Measurements from ENCODE around the gene HDGFL2. TPM values are rescaled to one million over a fixed set of nuclear protein-coding genes. Genes with fewer than 3 reads are reported as not detected.

HDGFL2 gene
- total and polyA plus RNA-seq, 10 of the 15 experiments (the other 5 are each of a cell fraction or from before 2014, with no cell fraction given) = 0.16 to 56.9 (median 25.3) TPM

DNA sequence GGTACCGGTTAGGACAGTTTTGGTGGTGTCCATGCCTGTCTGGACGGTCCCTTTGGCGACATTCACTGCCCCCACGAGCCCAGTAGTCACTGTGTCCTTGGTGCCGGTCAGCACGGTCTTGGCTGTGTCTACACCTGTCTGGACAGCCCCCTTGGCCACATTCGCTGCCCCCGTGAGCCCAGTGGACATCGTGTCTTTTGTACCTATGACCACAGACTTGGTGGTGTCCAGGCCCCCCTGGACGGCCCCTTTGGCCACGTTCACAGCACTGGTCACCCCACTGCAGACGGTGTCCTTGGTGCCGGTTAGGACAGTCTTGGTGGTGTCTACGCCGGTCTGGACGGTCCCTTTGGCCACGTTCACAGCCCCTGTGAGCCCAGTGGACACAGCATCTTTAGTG is 40.0 kb downstream of the HDGFL2 start (continued):
- TF ChIP-seq RFX5 (IDR thresholded peaks at IDR 0.05; ENCODE audit: low read depth, low read length) (no peak), SREBF1 (IDR thresholded peaks at IDR 0.05; ENCODE audit: low read length) (no peak)

DNA sequence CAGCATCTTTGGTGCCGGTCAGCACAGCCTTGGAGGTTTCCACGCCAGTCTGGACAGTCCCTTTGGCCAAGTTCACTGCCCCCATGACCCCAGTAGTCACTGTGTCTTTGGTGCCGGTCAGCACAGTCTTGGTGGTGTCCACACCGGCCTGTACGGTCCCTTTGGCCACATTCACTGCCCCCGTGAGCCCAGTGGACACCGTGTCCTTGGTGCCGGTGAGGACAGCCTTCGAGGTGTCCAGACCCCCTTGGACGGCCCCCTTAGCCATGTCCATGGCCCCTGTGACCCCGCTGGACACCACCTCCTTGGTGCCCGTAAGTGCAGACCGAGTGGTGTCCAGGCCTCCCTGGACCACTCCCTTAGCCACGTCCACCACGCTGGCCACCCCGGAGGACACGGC is 41.2 kb downstream of the HDGFL2 start:
- ChIA-PET SMC1A (ENCODE audit: uncharacterized antibody, unreplicated experiment) (no interaction called here), CTCF (no interaction called here), POLR2A (no interaction called here), RAD21 (ENCODE audit: unreplicated experiment) (no interaction called here)
- Histone ChIP-seq H3K4me1 (ENCODE audit: control insufficient read depth, insufficient read depth, low read length) (no peaks in the 10 kb centered on the region), H3K4me3 (no peak overlapping the region), H2AFZ (ENCODE audit: control insufficient read depth, low read depth, low read length) (no peak overlapping the region), H3K27ac (ENCODE audit: control insufficient read depth, insufficient read depth) (no peak overlapping the region), H3K27me3 (replicated peaks in 1 of 2; ENCODE audit: control insufficient read depth in 2 of 2, insufficient read depth in 2 of 2, low read length in 1 of 2) (no peaks in the 10 kb centered on the region), H3K9ac (ENCODE audit: control insufficient read depth, insufficient read depth, low read length) (no peak overlapping the region), H3K36me3 (ENCODE audit: control insufficient read depth in 2 of 2, insufficient read depth in 2 of 2, low read length in 1 of 2) (no peaks in the 10 kb centered on the region), H3K79me2 (ENCODE audit: control insufficient read depth, insufficient read depth, low read length) (no peaks in the 10 kb centered on the region), H4K20me1 (ENCODE audit: control insufficient read depth, insufficient read depth) (no peaks in the 10 kb centered on the region), H3K9me3 (replicated peaks; ENCODE audit: control insufficient read depth, insufficient read depth, low read length) (no peaks in the 10 kb centered on the region), H3K4me2 (ENCODE audit: control insufficient read depth, insufficient read depth) (no peak overlapping the region)
- FAIRE-seq (no peak), ATAC-seq (no peak), DNase-seq (ENCODE audit: low read depth, low spot score) (no peak)
- in situ Hi-C loops (cut with MboI) (no loop called here), intact Hi-C loops (cut with micrococcal nuclease; ENCODE audit: unreplicated experiment) (no loop called here)
- BruUV-seq (replicated peaks) = no TSS peak
- 85% methylated on average over 17 of the region's 17 CpGs for WGBS (ENCODE audit: insufficient coverage, insufficient replicate concordance, low lambda C conversion rate, missing lambda C conversion rate)
- TF ChIP-seq, protein P1, sequence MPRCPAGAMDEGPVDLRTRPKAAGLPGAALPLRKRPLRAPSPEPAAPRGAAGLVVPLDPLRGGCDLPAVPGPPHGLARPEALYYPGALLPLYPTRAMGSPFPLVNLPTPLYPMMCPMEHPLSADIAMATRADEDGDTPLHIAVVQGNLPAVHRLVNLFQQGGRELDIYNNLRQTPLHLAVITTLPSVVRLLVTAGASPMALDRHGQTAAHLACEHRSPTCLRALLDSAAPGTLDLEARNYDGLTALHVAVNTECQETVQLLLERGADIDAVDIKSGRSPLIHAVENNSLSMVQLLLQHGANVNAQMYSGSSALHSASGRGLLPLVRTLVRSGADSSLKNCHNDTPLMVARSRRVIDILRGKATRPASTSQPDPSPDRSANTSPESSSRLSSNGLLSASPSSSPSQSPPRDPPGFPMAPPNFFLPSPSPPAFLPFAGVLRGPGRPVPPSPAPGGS (IDR thresholded peaks at IDR 0.05; ENCODE audit: borderline replicate concordance, insufficient read depth, low read depth, low read length, poor library complexity, severe bottlenecking) = no peak

DNA sequence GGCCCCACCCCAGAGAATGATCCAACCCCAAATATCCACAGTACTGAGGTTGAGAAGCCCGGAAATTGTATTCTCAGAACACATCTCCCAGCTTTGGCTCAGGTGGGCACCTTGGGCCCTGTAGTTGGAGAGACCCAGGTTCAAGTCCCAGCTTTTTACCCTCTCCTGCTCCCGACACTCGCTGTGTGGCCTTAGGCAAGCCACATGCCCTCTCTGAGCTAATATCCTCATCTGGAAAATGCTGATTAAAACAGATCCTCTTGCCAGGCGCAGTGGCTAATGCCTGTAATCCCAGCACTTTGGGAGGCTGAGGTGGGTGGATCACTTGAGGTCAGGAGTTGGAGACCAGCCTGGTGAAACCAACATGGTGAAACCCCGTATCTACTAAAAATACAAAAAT is 43.6 kb downstream of the HDGFL2 start:
- no peak overlapping the region for H3K4me3 ChIP-seq
- no peak overlapping the region for H2AFZ ChIP-seq (ENCODE audit: control insufficient read depth, low read depth, low read length)
- intact Hi-C loops (cut with micrococcal nuclease; ENCODE audit: unreplicated experiment) = no loop called here
- no peaks in the 10 kb centered on the region for H3K9me3 ChIP-seq (replicated peaks; ENCODE audit: control insufficient read depth, insufficient read depth, low read length)
- H3K27ac ChIP-seq (ENCODE audit: control insufficient read depth, insufficient read depth) = no peak overlapping the region
- H4K20me1 ChIP-seq (ENCODE audit: control insufficient read depth, insufficient read depth) = no peaks in the 10 kb centered on the region
- DNase-seq (ENCODE audit: low read depth, low spot score) (no peak), FAIRE-seq (no peak), ATAC-seq (no peak)
- ChIA-PET CTCF (interaction anchor here (0.8 to 1.4 kb wide), 3 partner anchors 8 to 21 kb away, joined by 3 to 5 read pairs (median 3); no protein-coding TSS in a partner anchor), SMC1A (ENCODE audit: uncharacterized antibody, unreplicated experiment) (no interaction called here), RAD21 (ENCODE audit: unreplicated experiment) (no interaction called here), POLR2A (no interaction called here)
- no peaks in the 10 kb centered on the region for H3K27me3 ChIP-seq (replicated peaks in 1 of 2; ENCODE audit: control insufficient read depth in 2 of 2, insufficient read depth in 2 of 2, low read length in 1 of 2)
- H3K4me1 ChIP-seq (ENCODE audit: control insufficient read depth, insufficient read depth, low read length) = no peaks in the 10 kb centered on the region
- in situ Hi-C loops (cut with MboI) = no loop called here
- H3K4me2 ChIP-seq (ENCODE audit: control insufficient read depth, insufficient read depth) = no peak overlapping the region
- no peaks in the 10 kb centered on the region for H3K36me3 ChIP-seq (ENCODE audit: control insufficient read depth in 2 of 2, insufficient read depth in 2 of 2, low read length in 1 of 2)
- WGBS (ENCODE audit: insufficient coverage, insufficient replicate concordance, low lambda C conversion rate, missing lambda C conversion rate) = 53% methylated on average over 5 of the region's 5 CpGs
- BruUV-seq (replicated peaks) = no TSS peak
- no peak overlapping the region for H3K9ac ChIP-seq (ENCODE audit: control insufficient read depth, insufficient read depth, low read length)
- no peaks in the 10 kb centered on the region for H3K79me2 ChIP-seq (ENCODE audit: control insufficient read depth, insufficient read depth, low read length)
- TF ChIP-seq, protein P2, sequence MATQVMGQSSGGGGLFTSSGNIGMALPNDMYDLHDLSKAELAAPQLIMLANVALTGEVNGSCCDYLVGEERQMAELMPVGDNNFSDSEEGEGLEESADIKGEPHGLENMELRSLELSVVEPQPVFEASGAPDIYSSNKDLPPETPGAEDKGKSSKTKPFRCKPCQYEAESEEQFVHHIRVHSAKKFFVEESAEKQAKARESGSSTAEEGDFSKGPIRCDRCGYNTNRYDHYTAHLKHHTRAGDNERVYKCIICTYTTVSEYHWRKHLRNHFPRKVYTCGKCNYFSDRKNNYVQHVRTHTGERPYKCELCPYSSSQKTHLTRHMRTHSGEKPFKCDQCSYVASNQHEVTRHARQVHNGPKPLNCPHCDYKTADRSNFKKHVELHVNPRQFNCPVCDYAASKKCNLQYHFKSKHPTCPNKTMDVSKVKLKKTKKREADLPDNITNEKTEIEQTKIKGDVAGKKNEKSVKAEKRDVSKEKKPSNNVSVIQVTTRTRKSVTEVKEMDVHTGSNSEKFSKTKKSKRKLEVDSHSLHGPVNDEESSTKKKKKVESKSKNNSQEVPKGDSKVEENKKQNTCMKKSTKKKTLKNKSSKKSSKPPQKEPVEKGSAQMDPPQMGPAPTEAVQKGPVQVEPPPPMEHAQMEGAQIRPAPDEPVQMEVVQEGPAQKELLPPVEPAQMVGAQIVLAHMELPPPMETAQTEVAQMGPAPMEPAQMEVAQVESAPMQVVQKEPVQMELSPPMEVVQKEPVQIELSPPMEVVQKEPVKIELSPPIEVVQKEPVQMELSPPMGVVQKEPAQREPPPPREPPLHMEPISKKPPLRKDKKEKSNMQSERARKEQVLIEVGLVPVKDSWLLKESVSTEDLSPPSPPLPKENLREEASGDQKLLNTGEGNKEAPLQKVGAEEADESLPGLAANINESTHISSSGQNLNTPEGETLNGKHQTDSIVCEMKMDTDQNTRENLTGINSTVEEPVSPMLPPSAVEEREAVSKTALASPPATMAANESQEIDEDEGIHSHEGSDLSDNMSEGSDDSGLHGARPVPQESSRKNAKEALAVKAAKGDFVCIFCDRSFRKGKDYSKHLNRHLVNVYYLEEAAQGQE (IDR thresholded peaks at IDR 0.05; ENCODE audit: low read depth, low read length) = no peak
- TF ChIP-seq SMAD1 (IDR thresholded peaks at IDR 0.05; ENCODE audit: low read depth, partially characterized antibody) (no peak), CREB1 (IDR thresholded peaks at IDR 0.05; ENCODE audit: low read depth) (no peak), HDAC2 (IDR thresholded peaks at IDR 0.05) (no peak), RAD21 (IDR thresholded peaks at IDR 0.05; ENCODE audit: insufficient read depth, low read depth, low read length) (no peak), SPI1 (IDR thresholded peaks at IDR 0.05; ENCODE audit: borderline replicate concordance, insufficient read depth, low read depth, low read length) (no peak), TCF3 (IDR thresholded peaks at IDR 0.05; ENCODE audit: borderline replicate concordance, insufficient read depth, low read depth, low read length) (no peak)
- TF ChIP-seq, protein P3, sequence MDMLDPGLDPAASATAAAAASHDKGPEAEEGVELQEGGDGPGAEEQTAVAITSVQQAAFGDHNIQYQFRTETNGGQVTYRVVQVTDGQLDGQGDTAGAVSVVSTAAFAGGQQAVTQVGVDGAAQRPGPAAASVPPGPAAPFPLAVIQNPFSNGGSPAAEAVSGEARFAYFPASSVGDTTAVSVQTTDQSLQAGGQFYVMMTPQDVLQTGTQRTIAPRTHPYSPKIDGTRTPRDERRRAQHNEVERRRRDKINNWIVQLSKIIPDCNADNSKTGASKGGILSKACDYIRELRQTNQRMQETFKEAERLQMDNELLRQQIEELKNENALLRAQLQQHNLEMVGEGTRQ (IDR thresholded peaks at IDR 0.05; ENCODE audit: borderline replicate concordance, low read depth, low read length) = no peak

Measured in GM12878 (cell line).